Sciatic nerve (tissue), 2 donors: ENCODE data around the gene FMR1NB. TPM values are rescaled to one million over a fixed set of nuclear protein-coding genes. Genes with fewer than 3 reads are reported as not detected.

Source experiments
- ATAC-seq: fragments of 200-7000 bp; cut with Tn5 transposase; one replicate; pipeline ENCODE4 v1.9.1; 2020; ENCODE audit warnings: mild to moderate bottlenecking, moderate library complexity
- DNase-seq: peaks from one replicate; pipeline ENCODE4 v3.0.0-alpha.2; 2020; ENCODE audit warnings: low spot score
- intact Hi-C: fragments of 100-400 bp; cut with DNase I; formaldehyde crosslinking; loops from one replicate; pipeline ENCODE4 v1.14.2; 2022
- total RNA-seq: library from RNA; stranded (reverse); fragmentation: NEBNext Ultra II Directional; extraction: Animal tissue kit (Norgen Biotek cat#: 25700); gene quantifications from one replicate; pipeline ENCODE4 v1.2.1, GENCODE V29; 2021
- donor health status: DM: no; HTN: no; CAD: no.
- donor health status: DM: no; HTN: no; CAD: no.

Gene FMR1NB
- total RNA-seq, 1 donor from 2014 or later, result not detected

DNA sequence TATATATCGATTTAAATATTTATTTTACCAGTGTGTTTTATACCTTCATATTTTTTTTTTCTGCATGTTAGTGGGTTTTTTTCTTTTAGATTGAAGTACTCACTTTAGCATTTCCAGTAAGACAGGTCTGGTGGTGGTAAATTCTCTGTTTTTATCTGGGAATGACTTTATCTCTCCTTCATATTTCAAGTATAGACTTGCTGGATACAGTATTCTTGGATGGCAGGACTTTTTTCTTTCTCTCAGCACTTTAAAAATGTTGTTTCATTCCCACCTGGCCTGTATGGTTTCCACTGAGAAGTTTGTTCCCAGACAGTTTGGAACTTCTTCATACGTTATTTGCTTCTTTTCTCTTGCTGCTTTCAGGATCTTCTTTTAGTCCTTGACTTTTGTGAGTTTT, 86.1 kb downstream of the FMR1NB start:
- DNase-seq, result no peak
- ATAC-seq, result no peak
- intact Hi-C loops, result no loop called here

DNA sequence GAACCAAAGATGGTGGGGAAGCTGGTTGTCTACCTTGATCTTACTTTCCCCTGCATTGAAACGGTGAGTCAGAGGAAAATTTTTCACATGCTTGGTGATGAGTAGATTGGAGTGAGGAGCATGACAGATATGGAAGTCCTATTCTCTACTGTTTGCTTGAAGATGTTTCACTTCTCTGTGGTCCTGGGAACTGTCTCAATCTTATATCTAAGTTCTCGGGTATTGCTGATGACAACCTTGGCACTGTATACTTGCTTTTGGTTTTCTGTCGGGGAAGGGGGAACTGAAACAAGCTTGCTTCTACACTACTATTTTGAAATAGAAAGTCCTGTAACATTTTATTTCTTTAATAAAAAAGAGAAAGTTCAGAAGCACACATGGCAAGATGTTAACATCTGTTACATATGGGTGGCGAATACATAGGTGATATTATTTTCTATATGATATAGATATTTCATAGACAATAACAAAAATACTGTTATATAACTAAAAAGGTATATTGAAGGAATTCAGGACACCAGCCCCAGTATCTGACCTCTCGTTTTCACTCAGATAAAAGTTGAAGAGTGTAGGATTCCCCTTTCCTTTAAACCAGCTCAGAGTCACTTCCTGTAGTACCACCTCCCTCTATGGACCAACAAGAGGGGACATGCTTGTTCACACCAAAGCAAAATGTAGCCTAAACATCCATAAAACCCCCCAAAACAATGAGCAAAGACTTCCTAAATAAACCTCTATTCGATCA, 88.8 kb downstream of the FMR1NB start:
- intact Hi-C loops, result no loop called here
- no peak for DNase-seq
- ATAC-seq, result no peak

DNA sequence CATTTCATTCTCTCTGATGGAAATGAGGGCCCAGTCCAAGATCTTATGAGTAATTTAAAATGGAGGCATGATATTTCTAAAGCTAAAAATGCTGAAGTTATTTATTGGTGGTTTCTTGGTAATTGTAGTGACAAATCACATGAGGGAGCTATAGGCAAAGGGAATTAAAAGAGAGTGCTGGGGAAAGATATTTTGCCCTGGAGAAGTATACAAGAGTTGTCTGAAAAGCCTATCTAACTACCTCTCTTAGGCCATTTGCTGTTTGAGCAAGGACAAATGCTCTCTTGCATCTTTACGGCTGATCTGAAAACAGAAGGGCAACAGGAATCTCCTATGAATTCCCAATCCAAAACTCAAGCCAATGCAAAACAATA, 89.4 kb downstream of the FMR1NB start:
- intact Hi-C loops, result no loop called here
- DNase-seq, result no peak
- no peak for ATAC-seq

Other genes with a start within 250 kb of the FMR1NB start
- gene FMR1, start 69.4 kb upstream of the FMR1NB start, total RNA-seq, result 57.9 TPM